GM15510 (cell line): ENCODE results near the gene SPATS1.

Source experiments
- POLR2A ChIP-seq: IDR thresholded peaks from 3 replicates; pipeline ENCODE4 v1.6.1; 2011; ENCODE audit warnings: borderline replicate concordance; ENCODE audit not compliant: insufficient read length; ENCODE audit errors: extremely low read depth

SPATS1 gene

DNA sequence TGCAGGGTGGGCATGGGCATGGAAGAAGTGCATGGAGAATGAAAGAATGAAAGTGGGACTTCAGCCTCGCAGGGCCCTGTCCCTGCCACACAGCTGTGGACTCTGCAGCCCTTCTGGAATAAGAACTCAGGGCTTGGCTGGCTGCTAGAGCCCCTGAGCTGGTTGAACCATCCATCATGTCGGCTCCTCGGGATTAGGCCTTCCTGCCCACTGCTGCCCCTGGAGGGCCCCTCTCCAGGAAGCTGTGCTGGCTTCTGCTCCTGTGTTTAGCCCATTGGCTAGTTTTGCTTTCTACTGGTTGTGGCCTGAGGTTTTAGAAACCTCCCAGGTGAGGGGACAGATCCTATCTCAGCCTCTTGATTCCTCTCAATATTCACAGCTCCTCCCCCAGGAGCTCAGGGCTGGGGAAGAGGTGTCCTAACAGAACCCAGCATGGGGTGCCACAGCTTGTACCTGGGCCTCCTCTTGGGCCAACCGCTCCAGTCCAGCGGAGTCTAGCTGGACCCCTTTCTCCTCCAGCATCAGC lies 37.2 kb upstream of the SPATS1 start:
- no peak for TF ChIP-seq POLR2A

DNA sequence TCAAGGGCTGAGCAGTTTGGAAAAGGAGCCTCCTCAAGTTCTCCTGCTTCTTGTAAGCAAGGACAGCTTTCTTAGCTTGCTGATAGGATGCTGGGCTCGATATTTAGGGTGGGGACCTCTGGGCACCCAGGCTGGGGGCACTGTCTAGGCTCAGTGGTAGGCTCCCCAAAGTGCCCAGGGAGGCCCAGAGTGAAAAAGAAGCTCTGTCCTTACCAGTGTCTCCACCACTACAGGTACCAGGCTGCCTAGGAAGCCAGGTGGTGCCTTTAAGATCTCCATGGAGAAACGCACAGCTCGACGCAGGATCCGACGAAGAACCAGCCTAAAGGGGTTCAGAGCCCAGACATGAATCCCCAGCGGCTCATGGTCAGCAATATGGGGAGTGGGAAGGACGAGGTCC lies 35.7 kb upstream of the SPATS1 start:
- TF ChIP-seq POLR2A, result no peak

DNA sequence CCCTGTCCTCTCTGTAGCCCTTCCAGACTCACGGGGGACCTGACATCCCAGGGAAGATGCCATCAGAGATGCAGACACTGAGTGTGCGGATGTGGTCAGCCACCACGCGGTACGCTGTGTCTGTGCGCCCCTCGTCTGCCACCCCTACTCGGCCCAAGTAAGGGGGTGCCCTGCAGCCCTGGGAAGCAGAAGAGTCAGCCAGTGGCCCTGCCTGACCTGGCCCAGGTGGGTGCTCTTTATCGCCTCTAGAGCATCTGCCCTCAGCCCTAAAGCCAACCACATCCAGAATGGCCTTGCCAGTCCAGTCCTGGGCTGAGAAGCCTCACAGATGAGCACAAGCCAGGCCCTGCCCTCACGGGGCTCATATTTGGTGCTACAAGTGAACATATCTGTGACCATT lies 35.2 kb upstream of the SPATS1 start:
- TF ChIP-seq POLR2A, result no peak

DNA sequence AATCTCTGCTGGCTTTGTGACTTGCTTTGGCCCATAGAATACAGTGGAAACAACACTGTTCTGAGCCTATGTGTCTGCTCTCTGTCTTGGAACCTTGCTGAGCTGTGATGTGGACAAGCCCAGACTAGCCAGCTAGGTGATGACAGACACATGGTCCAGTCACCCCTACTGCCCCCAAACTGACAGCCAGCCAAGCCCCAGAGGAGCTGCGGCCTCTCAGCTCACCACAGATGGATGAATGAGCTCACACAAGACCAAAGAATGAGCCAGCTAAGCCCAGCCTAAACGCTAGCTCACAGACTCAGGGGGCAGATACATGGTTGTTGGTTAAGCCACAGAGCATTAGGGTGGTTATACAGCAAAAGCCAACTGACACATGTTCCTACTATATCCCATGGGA lies 33.4 kb upstream of the SPATS1 start:
- no peak for TF ChIP-seq POLR2A

DNA sequence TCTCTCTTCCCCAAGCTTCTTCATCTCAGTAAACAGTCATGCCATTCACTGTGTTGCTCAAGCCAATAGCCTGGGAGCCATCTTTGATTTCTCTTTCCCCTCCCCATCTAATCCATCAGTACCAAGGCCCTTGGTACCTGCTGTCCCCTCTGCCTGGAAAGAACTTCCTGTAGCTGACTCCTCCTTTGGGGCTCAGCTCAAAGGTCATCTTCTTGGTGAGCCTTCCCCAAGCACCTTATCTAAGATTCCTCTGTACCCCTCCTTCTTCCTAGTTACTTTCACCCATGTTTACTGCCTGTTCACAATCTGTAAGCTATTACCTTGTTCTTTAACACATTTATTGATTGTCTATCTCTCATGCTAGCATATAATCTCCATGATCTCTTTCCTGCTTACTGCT lies 32.8 kb upstream of the SPATS1 start:
- no peak for TF ChIP-seq POLR2A

GRCh38 chr6:44310241-44310640 lies 32.2 kb upstream of the SPATS1 start:
- TF ChIP-seq POLR2A, result no peak

DNA sequence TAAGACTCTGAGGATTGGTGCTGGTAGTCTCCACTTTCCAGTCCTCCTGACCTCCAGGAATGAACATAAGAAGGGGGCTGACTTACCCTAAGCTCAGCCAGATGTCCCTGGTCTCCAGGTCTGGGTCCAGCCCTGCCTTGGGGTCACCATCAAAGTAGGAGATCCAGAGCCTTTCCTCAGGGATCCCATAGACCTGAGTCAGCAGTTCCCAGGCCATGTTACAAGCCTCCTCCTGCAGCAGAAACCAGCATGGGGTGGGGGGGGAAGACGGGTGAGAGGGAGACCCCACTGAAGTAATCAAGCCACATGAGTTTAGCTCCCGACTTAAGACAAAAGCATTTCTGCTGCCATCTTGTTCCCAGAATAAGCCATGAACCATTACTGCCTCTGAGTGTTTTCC lies 31.1 kb upstream of the SPATS1 start:
- TF ChIP-seq POLR2A, result no peak

DNA sequence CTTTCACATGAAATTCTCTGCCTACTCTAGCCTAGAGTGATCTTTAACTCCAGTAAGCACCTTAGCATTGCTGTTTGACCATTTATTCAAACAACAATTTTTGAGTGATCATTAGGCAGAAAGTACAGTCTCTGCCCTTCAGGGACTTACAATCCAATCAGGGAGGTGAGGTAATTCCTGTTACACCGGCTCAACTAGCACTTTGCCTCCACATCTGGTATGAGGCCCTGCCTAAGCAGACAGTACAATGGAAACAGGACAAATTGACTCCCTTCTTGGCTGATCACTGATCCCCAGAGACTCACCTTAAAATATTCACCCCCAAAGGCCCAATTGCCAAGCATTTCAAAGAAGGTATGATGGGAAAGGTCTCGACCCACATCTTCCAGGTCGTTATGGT lies 30.7 kb upstream of the SPATS1 start:
- no peak for TF ChIP-seq POLR2A

- peak; percentile 97 for TF ChIP-seq POLR2A
These were observed 29.3 kb upstream of the SPATS1 start, which contains the start of gene AARS2 for GRCh38 chr6:44312901-44313788. Gene AARS2, minus strand, starts transcription at chr6:44313347. Its CDS starts 24 bp downstream, at chr6:44313323.

GRCh38 chr6:44315516-44315915 lies 26.9 kb upstream of the SPATS1 start:
- no peak for TF ChIP-seq POLR2A

GRCh38 chr6:44315951-44316350 lies 26.5 kb upstream of the SPATS1 start:
- no peak for TF ChIP-seq POLR2A

DNA sequence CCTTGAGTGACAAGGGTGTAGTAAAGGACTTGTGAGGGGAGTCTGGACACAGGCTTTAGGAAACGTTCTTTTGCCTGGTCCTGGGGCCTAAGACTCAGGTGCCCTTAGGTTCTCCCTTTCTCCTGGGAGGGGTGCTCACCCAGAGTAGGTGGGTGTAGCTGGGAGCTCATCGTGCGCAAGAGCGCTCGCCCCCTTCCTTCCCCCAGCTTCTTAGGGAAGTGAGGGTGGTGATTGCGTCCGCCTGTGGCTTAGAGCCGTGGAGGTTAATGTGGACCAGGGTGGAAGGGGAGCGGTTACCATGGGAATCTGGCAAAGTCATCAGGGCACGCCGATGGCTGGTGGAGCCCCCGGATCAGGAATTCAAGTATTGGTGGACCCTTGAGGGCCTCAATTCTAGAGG lies 26.0 kb upstream of the SPATS1 start:
- TF ChIP-seq POLR2A, result no peak

GRCh38 chr6:44321210-44321609 lies 21.2 kb upstream of the SPATS1 start:
- no peak for TF ChIP-seq POLR2A

DNA sequence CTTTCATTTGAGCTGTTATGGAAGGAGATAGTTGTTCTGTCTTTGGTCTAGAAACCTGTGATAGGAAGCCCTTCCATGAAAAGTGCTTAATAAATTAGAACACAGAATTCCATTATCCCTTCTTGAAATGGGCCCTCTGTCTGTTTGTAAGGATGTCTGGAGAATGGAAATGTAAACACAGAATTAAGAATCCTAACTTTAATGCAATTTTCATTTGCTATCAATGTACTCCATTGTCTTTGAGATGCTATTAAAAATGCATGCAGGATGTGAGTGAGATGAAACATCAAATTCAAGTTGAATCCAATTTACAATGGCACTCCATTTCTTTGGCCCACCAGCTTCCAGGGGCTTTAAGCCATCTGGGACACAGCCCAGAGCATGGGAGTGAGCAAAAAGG lies 15.4 kb upstream of the SPATS1 start:
- no peak for TF ChIP-seq POLR2A

GRCh38 chr6:44327760-44328159 lies 14.7 kb upstream of the SPATS1 start:
- TF ChIP-seq POLR2A, result no peak

DNA sequence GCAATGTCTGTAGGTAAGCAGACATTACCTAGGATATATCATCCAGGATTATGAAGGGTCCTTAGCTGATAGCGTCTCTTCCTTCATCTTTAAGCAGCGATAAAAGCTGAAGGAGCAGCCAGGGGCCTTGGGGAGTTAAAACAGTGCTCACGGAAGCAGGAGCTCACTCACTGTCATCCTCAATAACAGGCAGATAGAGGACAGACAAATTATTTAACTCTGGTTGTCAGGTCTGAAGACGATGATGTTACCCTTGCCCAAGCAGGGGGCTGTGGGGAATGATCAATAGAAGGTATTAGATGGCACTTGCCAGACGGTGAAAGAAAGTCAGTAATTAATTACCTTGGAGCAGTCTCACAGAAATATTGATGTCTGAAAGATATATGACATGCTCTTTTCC lies 12.6 kb upstream of the SPATS1 start:
- no peak for TF ChIP-seq POLR2A
